ENCODE data around the gene CAMK2D.

Gene CAMK2D

GRCh38 chr4:113750734-113751133 is 10.8 kb downstream of the CAMK2D start:
- Histone ChIP-seq H3K4me1 (ENCODE audit: insufficient read depth, poor library complexity, severe bottlenecking) (peaks cover 5% of the 10 kb centered on the region), H3K27ac (ENCODE audit: poor library complexity, severe bottlenecking) (no peak overlapping the region), H3K27me3 (ENCODE audit: insufficient read depth, poor library complexity, severe bottlenecking) (no peaks in the 10 kb centered on the region), H3K9me3 (ENCODE audit: severe bottlenecking) (no peaks in the 10 kb centered on the region), H3K4me3 (ENCODE audit: severe bottlenecking) (no peak overlapping the region), H3K36me3 (ENCODE audit: low read depth) (peaks cover 28% of the 10 kb centered on the region)
- TF ChIP-seq, protein P1, sequence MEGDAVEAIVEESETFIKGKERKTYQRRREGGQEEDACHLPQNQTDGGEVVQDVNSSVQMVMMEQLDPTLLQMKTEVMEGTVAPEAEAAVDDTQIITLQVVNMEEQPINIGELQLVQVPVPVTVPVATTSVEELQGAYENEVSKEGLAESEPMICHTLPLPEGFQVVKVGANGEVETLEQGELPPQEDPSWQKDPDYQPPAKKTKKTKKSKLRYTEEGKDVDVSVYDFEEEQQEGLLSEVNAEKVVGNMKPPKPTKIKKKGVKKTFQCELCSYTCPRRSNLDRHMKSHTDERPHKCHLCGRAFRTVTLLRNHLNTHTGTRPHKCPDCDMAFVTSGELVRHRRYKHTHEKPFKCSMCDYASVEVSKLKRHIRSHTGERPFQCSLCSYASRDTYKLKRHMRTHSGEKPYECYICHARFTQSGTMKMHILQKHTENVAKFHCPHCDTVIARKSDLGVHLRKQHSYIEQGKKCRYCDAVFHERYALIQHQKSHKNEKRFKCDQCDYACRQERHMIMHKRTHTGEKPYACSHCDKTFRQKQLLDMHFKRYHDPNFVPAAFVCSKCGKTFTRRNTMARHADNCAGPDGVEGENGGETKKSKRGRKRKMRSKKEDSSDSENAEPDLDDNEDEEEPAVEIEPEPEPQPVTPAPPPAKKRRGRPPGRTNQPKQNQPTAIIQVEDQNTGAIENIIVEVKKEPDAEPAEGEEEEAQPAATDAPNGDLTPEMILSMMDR (IDR thresholded peaks at IDR 0.05; ENCODE audit: poor library complexity, severe bottlenecking): no peak
- DNase-seq (ENCODE audit: low spot score) (no peak), ATAC-seq (ENCODE audit: low read depth) (no peak)

DNA sequence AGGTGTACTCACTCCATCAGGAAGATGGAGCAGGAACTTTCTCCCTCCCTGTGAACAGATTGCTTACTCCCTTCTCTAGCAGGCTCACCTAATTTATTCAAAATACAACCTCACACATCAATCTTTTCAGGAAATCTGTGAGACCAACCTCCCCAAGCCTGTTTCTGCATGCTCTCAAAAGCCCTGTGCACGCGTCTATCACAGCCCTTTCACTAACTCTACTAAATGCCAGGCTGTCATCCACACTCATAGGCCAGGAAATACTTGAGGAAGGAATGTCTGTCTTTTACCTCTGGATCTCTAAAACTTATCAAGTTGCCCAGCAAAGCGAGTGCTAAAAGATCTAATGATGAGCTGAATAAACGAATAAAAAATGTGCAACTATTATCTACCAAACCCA is 11.2 kb downstream of the CAMK2D start:
- no peaks in the 10 kb centered on the region for H3K9me3 ChIP-seq (ENCODE audit: severe bottlenecking)

GRCh38 chr4:113749178-113749577 is 12.4 kb downstream of the CAMK2D start:
- Histone ChIP-seq H3K27ac (ENCODE audit: poor library complexity, severe bottlenecking) (no peak overlapping the region), H3K4me1 (ENCODE audit: insufficient read depth, poor library complexity, severe bottlenecking) (no peaks in the 10 kb centered on the region), H3K36me3 (ENCODE audit: low read depth) (peaks cover 13% of the 10 kb centered on the region; the same call in 1 of the 2 replicates), H3K4me3 (ENCODE audit: severe bottlenecking) (no peak overlapping the region), H3K9me3 (ENCODE audit: severe bottlenecking) (no peaks in the 10 kb centered on the region), H3K27me3 (ENCODE audit: insufficient read depth, poor library complexity, severe bottlenecking) (no peaks in the 10 kb centered on the region)
- DNase-seq (ENCODE audit: low spot score) (no peak), ATAC-seq (ENCODE audit: low read depth) (no peak)
- TF ChIP-seq, protein P1 (IDR thresholded peaks at IDR 0.05; ENCODE audit: poor library complexity, severe bottlenecking): no peak

More for the DNA sequence above, 11.2 kb downstream of the CAMK2D start:
- DNase-seq (ENCODE audit: low spot score) (no peak), ATAC-seq (ENCODE audit: low read depth) (no peak)
- Histone ChIP-seq H3K4me1 (ENCODE audit: insufficient read depth, poor library complexity, severe bottlenecking) (peaks cover under 1% of the 10 kb centered on the region), H3K27ac (ENCODE audit: poor library complexity, severe bottlenecking) (no peak overlapping the region), H3K36me3 (ENCODE audit: low read depth) (peaks cover 24% of the 10 kb centered on the region), H3K27me3 (ENCODE audit: insufficient read depth, poor library complexity, severe bottlenecking) (no peaks in the 10 kb centered on the region), H3K4me3 (ENCODE audit: severe bottlenecking) (no peak overlapping the region)
- TF ChIP-seq, protein P1 (IDR thresholded peaks at IDR 0.05; ENCODE audit: poor library complexity, severe bottlenecking): no peak

DNA sequence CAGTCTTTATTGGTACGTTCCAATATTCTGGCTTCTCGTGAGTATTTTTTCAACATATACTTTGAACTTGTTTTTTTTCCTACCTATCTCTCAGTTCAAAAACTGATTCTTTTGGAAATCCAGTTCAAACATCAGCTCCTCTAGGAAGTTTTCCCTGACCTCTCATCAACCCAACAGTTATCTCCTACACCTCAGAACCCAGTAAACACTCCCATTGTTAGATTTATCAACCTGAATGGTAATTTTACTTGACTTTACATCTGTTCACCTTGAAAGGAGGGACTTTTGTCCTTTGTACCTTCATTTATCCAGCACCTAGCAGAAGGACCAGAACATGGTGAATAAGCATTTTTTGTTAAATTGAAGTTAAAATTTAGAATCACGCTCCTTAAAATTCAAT is 13.6 kb downstream of the CAMK2D start:
- TF ChIP-seq, protein P1 (IDR thresholded peaks at IDR 0.05; ENCODE audit: poor library complexity, severe bottlenecking): no peak
- ATAC-seq (ENCODE audit: low read depth) (no peak), DNase-seq (ENCODE audit: low spot score) (no peak)
- Histone ChIP-seq H3K27me3 (ENCODE audit: insufficient read depth, poor library complexity, severe bottlenecking) (no peaks in the 10 kb centered on the region), H3K27ac (ENCODE audit: poor library complexity, severe bottlenecking) (no peak overlapping the region), H3K4me3 (ENCODE audit: severe bottlenecking) (no peak overlapping the region), H3K9me3 (ENCODE audit: severe bottlenecking) (no peaks in the 10 kb centered on the region), H3K4me1 (ENCODE audit: insufficient read depth, poor library complexity, severe bottlenecking) (no peaks in the 10 kb centered on the region), H3K36me3 (ENCODE audit: low read depth) (peaks cover 6% of the 10 kb centered on the region; the same call in 1 of the 2 replicates)

DNA sequence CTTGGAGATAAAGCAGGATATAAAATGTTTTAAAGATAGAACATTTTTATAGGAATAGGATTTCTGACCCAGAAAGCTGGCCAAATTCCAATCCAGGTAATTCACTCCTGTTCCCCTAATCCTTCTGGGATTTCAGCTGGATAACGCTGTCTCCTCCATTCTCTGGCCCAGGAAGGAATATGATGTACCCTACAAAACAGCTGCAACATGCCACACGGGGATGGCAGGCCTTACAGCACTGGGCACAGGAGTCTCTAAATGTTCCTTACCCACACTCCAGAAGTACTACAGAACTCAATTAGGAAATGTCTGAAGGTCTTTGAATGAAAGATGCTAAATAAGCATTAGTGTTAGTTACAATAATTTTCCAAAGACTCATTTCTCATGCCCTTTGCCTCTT is 15.8 kb downstream of the CAMK2D start:
- H3K27me3 ChIP-seq (ENCODE audit: insufficient read depth, poor library complexity, severe bottlenecking): no peaks in the 10 kb centered on the region
- TF ChIP-seq, protein P1 (IDR thresholded peaks at IDR 0.05; ENCODE audit: poor library complexity, severe bottlenecking): no peak
- DNase-seq (ENCODE audit: low spot score) (no peak), ATAC-seq (ENCODE audit: low read depth) (no peak)
- peaks cover 3% of the 10 kb centered on the region for H3K4me1 ChIP-seq (ENCODE audit: insufficient read depth, poor library complexity, severe bottlenecking)
- no peaks in the 10 kb centered on the region for H3K36me3 ChIP-seq (ENCODE audit: low read depth)
- H3K9me3 ChIP-seq (ENCODE audit: severe bottlenecking): no peaks in the 10 kb centered on the region
- no peak overlapping the region for H3K27ac ChIP-seq (ENCODE audit: poor library complexity, severe bottlenecking)
- H3K4me3 ChIP-seq (ENCODE audit: severe bottlenecking): no peak overlapping the region

Data from RWPE2 (cell line).